ENCODE results near the gene C9orf40. TPM values are rescaled to one million over a fixed set of nuclear protein-coding genes. Genes with fewer than 3 reads are reported as not detected.

C9orf40 gene
- total RNA-seq, 1 donor from 2014 or later = 2.9 TPM

DNA sequence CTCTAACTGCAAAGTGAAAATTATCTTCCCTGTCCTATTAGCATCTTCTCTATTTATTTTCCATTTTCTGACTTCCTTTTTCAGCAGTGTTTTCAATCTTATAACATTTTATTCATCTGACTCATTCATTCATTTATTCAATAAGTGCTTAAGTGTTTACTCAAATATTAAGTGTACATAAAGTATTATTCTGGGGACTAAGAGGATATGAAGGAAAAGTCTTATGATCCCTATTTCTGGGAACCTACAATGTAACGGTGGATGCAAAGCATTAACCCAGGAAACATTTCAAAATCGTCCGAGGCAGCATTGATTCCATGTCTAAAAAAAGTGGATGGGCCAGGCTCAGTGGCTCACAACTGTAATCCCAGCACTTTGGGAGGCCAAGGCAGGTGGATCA, 45.6 kb downstream of the C9orf40 start:
- Histone ChIP-seq H3K4me1 (no peaks in the 10 kb centered on the region), H3K27ac (no peak overlapping the region), H3K36me3 (no peaks in the 10 kb centered on the region), H3K27me3 (no peaks in the 10 kb centered on the region), H3K9me3 (no peaks in the 10 kb centered on the region), H3K4me3 (no peak overlapping the region)
- ATAC-seq (no peak), DNase-seq (no peak)
- intact Hi-C loops (cut with DNase I) = no loop called here
- TF ChIP-seq, protein P1, sequence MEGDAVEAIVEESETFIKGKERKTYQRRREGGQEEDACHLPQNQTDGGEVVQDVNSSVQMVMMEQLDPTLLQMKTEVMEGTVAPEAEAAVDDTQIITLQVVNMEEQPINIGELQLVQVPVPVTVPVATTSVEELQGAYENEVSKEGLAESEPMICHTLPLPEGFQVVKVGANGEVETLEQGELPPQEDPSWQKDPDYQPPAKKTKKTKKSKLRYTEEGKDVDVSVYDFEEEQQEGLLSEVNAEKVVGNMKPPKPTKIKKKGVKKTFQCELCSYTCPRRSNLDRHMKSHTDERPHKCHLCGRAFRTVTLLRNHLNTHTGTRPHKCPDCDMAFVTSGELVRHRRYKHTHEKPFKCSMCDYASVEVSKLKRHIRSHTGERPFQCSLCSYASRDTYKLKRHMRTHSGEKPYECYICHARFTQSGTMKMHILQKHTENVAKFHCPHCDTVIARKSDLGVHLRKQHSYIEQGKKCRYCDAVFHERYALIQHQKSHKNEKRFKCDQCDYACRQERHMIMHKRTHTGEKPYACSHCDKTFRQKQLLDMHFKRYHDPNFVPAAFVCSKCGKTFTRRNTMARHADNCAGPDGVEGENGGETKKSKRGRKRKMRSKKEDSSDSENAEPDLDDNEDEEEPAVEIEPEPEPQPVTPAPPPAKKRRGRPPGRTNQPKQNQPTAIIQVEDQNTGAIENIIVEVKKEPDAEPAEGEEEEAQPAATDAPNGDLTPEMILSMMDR (IDR thresholded peaks at IDR 0.05) = no peak

DNA sequence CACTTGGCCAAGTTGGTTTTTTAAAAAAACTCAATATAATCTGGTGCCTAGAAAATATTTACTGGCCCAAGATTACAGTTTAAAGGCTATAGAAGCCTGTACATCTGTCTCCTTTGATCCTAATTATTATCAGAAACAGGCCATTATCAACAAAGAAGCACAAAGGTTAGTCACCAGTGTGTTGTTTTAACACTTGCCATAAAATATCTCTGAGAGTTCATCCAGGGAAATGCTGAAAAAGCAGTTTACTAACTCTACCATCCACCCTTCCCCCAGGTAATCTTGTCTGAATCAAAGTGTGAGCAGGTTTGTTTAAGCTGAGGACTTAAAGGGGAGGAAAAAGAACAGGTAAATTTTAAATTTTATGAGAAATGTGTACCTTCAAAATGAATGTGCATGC, 51.7 kb downstream of the C9orf40 start:
- no peak for ATAC-seq
- no peaks in the 10 kb centered on the region for H3K27me3 ChIP-seq
- TF ChIP-seq, protein P1 (IDR thresholded peaks at IDR 0.05) = no peak
- H3K4me1 ChIP-seq = no peaks in the 10 kb centered on the region
- intact Hi-C loops (cut with DNase I) = no loop called here
- no peak overlapping the region for H3K4me3 ChIP-seq
- H3K27ac ChIP-seq = no peak overlapping the region
- H3K9me3 ChIP-seq = no peaks in the 10 kb centered on the region
- H3K36me3 ChIP-seq = no peaks in the 10 kb centered on the region
- DNase-seq = no peak

Other genes with a start within 250 kb of the C9orf40 start
- gene TRPM6, start 65.0 kb downstream of the C9orf40 start, total RNA-seq = 1.2 TPM
- 15.7 TPM for gene CARNMT1, start 75.4 kb upstream of the C9orf40 start, total RNA-seq
- gene NMRK1, start 135.2 kb upstream of the C9orf40 start, total RNA-seq = 40.4 TPM
- 77.8 TPM for gene OSTF1, start 135.6 kb upstream of the C9orf40 start, total RNA-seq

Measured in upper lobe of right lung (tissue), 1 donor.